HG02885 (cell line): ENCODE measurements around the gene ANKS1A.
"Not testable (repeated sequence)": the region's sequence is repeated elsewhere in the genome, so short reads cannot be mapped to it uniquely, and the experiment has no call there.

ENCODE experiments used
- ATAC-seq: cut with Tn5 transposase; IDR thresholded peaks from one replicate; pipeline ENCODE4 v1.9.1; 2021; ENCODE audit warnings: mild to moderate bottlenecking; ENCODE audit not compliant: unreplicated experiment, poor library complexity

Gene ANKS1A

GRCh38 chr6:34914358-34914757 is 25.3 kb downstream of the ANKS1A start:
- ATAC-seq = no peak

GRCh38 chr6:34916348-34916967 is 27.4 kb downstream of the ANKS1A start:
- ATAC-seq = no peak

GRCh38 chr6:34917626-34918285 is 28.7 kb downstream of the ANKS1A start:
- ATAC-seq = no peak

- no peak for ATAC-seq
Measured at GRCh38 chr6:34919651-34920050, 30.6 kb downstream of the ANKS1A start.

- no peak for ATAC-seq
Measured at GRCh38 chr6:34920097-34920496, 31.0 kb downstream of the ANKS1A start.

- ATAC-seq = no peak
Measured at GRCh38 chr6:34922177-34922663, 33.2 kb downstream of the ANKS1A start.

- no peak for ATAC-seq
Measured at GRCh38 chr6:34924831-34925625, 36.0 kb downstream of the ANKS1A start.

- ATAC-seq = no peak
Measured at GRCh38 chr6:34926655-34927054, 37.6 kb downstream of the ANKS1A start.

- no peak for ATAC-seq
Measured at GRCh38 chr6:34928220-34928619, 39.2 kb downstream of the ANKS1A start.

GRCh38 chr6:34928695-34929094 is 39.6 kb downstream of the ANKS1A start:
- no peak for ATAC-seq

GRCh38 chr6:34929241-34929978 is 40.4 kb downstream of the ANKS1A start:
- no peak for ATAC-seq

- ATAC-seq = no peak
Measured at GRCh38 chr6:34930221-34930620, 41.2 kb downstream of the ANKS1A start.

- not testable (repeated sequence) for ATAC-seq
Measured at GRCh38 chr6:34932202-34932601, 43.1 kb downstream of the ANKS1A start.

- no peak for ATAC-seq
Measured at GRCh38 chr6:34934516-34934915, 45.5 kb downstream of the ANKS1A start.

GRCh38 chr6:34938268-34938667 is 49.2 kb downstream of the ANKS1A start:
- no peak for ATAC-seq

GRCh38 chr6:34940030-34940434 is 51.0 kb downstream of the ANKS1A start:
- no peak for ATAC-seq

- ATAC-seq = no peak
Measured at GRCh38 chr6:34941421-34941820, 52.4 kb downstream of the ANKS1A start.

- ATAC-seq = no peak
Measured at GRCh38 chr6:34945317-34945716, 56.3 kb downstream of the ANKS1A start.

- no peak for ATAC-seq
Measured at GRCh38 chr6:34947561-34947960, 58.5 kb downstream of the ANKS1A start.

GRCh38 chr6:34949636-34950035 is 60.6 kb downstream of the ANKS1A start:
- ATAC-seq = no peak

- ATAC-seq = no peak
Measured at GRCh38 chr6:34950849-34951248, 61.8 kb downstream of the ANKS1A start.
